PFSK-1 (cell line): ENCODE results near the gene GPATCH2.

ENCODE experiments used
- POLR2AphosphoS5 ChIP-seq: IDR thresholded peaks from 2 replicates; pipeline ENCODE4 v1.6.1; 2012; ENCODE audit warnings: low read depth, mild to moderate bottlenecking, control low read depth, low read length, moderate library complexity
- TAF1 ChIP-seq: IDR thresholded peaks from 2 replicates; pipeline ENCODE4 v1.6.1; 2012; ENCODE audit warnings: low read length, control low read depth, borderline replicate concordance; ENCODE audit not compliant: insufficient read depth

- TF ChIP-seq POLR2AphosphoS5 (no peak), TAF1 (no peak)
Observed at GRCh38 chr1:217462159-217462558, 168.7 kb downstream of the GPATCH2 start.
